Lung (tissue), 12 donors: Measurements from ENCODE around the gene CPED1. TPM values are rescaled to one million over a fixed set of nuclear protein-coding genes. Genes with fewer than 3 reads are reported as not detected.

Experiments
- ATAC-seq: fragments of 200-7000 bp; cut with Tn5 transposase; one replicate; pipeline ENCODE4 v1.9.1; 2020; ENCODE audit warnings: moderate number of reproducible peaks; ENCODE audit not compliant: insufficient read depth, low FRiP score
- DNase-seq, 3 donors: peaks; one replicate each; pipeline ENCODE4 v3.0.0-alpha.2; 2013 to 2017
- H3K27ac ChIP-seq, 2 donors: one replicate each; pipeline ENCODE4 v1.5.1; 2013; ENCODE audit warnings: mild to moderate bottlenecking in 2 of 2, moderate library complexity in 2 of 2, control low read depth in 1 of 2, inconsistent platforms in 1 of 2, low read depth in 1 of 2, low read length in 1 of 2
- H3K27me3 ChIP-seq, 3 donors: one replicate each; pipeline ENCODE4 v1.5.1; 2013; ENCODE audit warnings: low read length in 2 of 3; ENCODE audit not compliant: control insufficient read depth in 3 of 3, insufficient read depth in 3 of 3
- H3K36me3 ChIP-seq, 4 donors: one replicate each; pipeline ENCODE4 v1.5.1; 2013; ENCODE audit warnings: low read length in 4 of 4, mild to moderate bottlenecking in 1 of 4, moderate library complexity in 1 of 4; ENCODE audit not compliant: control insufficient read depth in 4 of 4, insufficient read depth in 4 of 4
- H3K4me1 ChIP-seq, 5 donors: one replicate each; pipeline ENCODE4 v1.5.1; 2013; ENCODE audit warnings: low read length in 5 of 5, mild to moderate bottlenecking in 2 of 5, moderate library complexity in 1 of 5; ENCODE audit not compliant: control insufficient read depth in 5 of 5, insufficient read depth in 5 of 5
- H3K4me3 ChIP-seq: one replicate; pipeline ENCODE4 v1.5.1; 2013; ENCODE audit warnings: mild to moderate bottlenecking, control low read depth, moderate library complexity
- H3K9ac ChIP-seq, 2 donors: one replicate each; pipeline ENCODE4 v1.5.1; 2013; ENCODE audit warnings: low read length in 2 of 2, control low read depth in 1 of 2; ENCODE audit not compliant: insufficient read depth in 1 of 2
- H3K9me3 ChIP-seq, 4 donors: one replicate each; pipeline ENCODE4 v1.5.1; 2013; ENCODE audit warnings: low read length in 3 of 4, mild to moderate bottlenecking in 1 of 4, moderate library complexity in 1 of 4; ENCODE audit not compliant: control insufficient read depth in 4 of 4, insufficient read depth in 3 of 4
- WGBS, 2 donors: extraction: QIAGEN DNeasy Blood & Tissue Kit; methylation state at CpG; one replicate each; pipeline ENCODE4 v1.1.7; 2013; 5-methylcytosine and 5-hydroxymethylcytosine counted together
- polyA plus RNA-seq, 2 donors: library from polyadenylated mRNA; stranded (reverse); fragments of 200-250 nt; gene quantifications; one replicate each; pipeline ENCODE4 v1.2.1, GENCODE V29; 2013
- total RNA-seq, 2 donors: library from RNA; depleted of rRNA in 1 of 2; stranded (reverse); fragments of >200 nt in 1 of 2; gene quantifications; one replicate each; pipeline ENCODE4 v1.2.1, GENCODE V29; 2014 to 2021
- TF ChIP-seq, protein P1 (sequence below): IDR thresholded peaks from 2 replicates; pipeline ENCODE4 v1.5.1; 2012; ENCODE audit warnings: mild to moderate bottlenecking; ENCODE audit errors: control extremely low read depth, extremely low read depth
- donor health status: control.
- donor health status: control.
- donor health status: Bipolar disorder and iron deficiency.
- donor health status: healthy.
- donor health status: DM: yes; HTN: yes; CAD: no.

The CPED1 gene
- total and polyA plus RNA-seq, 4 donors: 1.8 to 32.3 (median 7.4) TPM

DNA sequence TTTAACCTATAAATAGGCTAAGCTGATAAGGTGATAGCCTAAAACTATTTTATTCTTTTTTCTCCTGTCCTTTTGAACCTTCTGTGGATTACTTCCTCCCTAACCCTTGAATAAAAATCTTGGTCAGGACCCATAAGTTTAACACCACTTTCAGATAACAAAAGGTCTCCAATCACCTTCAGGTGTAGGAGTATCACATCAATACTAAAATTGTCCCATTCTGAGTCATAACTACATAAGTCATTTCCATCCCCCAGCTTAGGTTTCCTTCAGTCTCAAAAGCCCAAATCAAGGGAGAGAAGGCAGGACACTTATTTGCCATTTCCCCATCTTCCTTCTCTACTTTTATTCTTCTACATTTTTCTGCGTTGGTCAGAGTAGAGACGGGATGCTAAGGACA, 283.4 kb downstream of the CPED1 start:
- TF ChIP-seq, protein P1, sequence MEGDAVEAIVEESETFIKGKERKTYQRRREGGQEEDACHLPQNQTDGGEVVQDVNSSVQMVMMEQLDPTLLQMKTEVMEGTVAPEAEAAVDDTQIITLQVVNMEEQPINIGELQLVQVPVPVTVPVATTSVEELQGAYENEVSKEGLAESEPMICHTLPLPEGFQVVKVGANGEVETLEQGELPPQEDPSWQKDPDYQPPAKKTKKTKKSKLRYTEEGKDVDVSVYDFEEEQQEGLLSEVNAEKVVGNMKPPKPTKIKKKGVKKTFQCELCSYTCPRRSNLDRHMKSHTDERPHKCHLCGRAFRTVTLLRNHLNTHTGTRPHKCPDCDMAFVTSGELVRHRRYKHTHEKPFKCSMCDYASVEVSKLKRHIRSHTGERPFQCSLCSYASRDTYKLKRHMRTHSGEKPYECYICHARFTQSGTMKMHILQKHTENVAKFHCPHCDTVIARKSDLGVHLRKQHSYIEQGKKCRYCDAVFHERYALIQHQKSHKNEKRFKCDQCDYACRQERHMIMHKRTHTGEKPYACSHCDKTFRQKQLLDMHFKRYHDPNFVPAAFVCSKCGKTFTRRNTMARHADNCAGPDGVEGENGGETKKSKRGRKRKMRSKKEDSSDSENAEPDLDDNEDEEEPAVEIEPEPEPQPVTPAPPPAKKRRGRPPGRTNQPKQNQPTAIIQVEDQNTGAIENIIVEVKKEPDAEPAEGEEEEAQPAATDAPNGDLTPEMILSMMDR: no peak
- no peak for ATAC-seq
- Histone ChIP-seq H3K36me3 (peaks cover 0 to 27% (median 2%) of the 10 kb centered on the region in 4 donors), H3K9ac (no peak overlapping the region), H3K27ac (no peak overlapping the region), H3K9me3 (no peaks in the 10 kb centered on the region), H3K27me3 (no peaks in the 10 kb centered on the region), H3K4me3 (no peak overlapping the region), H3K4me1 (no peaks in the 10 kb centered on the region)
- DNase-seq: no peak
- WGBS, 2 donors: 94% methylated on average over 2 of the region's 2 CpGs

DNA sequence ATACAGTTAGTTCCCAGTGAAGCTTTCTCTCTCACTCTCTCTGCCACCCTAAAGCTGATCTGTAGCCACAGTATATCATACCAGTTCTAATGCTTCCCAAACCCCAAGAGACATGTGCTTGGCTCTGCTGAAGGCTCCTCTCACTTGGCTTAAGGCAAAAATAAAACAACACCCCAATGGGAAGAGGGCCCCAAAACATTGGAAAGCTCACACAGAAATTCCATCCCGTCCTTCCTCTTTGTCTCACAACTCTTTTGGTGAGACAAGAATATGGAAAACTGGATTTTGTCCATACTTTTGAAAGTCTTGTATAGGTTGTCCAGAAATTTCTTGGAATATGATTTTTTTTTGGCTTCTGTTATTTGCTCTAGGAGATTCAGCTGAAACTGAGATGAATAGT, 284.2 kb downstream of the CPED1 start:
- DNase-seq (no peak), ATAC-seq (no peak)
- no peaks in the 10 kb centered on the region for H3K9me3 ChIP-seq
- no peaks in the 10 kb centered on the region for H3K4me1 ChIP-seq
- H3K9ac ChIP-seq: no peak overlapping the region
- no peak overlapping the region for H3K27ac ChIP-seq
- H3K4me3 ChIP-seq: no peak overlapping the region
- H3K36me3 ChIP-seq: peaks cover 0 to 25% (median 2%) of the 10 kb centered on the region in 4 donors
- WGBS, 2 donors: 75 to 80% methylated on average over 1 of the region's 1 CpG
- H3K27me3 ChIP-seq: no peaks in the 10 kb centered on the region
- TF ChIP-seq, protein P1: no peak

DNA sequence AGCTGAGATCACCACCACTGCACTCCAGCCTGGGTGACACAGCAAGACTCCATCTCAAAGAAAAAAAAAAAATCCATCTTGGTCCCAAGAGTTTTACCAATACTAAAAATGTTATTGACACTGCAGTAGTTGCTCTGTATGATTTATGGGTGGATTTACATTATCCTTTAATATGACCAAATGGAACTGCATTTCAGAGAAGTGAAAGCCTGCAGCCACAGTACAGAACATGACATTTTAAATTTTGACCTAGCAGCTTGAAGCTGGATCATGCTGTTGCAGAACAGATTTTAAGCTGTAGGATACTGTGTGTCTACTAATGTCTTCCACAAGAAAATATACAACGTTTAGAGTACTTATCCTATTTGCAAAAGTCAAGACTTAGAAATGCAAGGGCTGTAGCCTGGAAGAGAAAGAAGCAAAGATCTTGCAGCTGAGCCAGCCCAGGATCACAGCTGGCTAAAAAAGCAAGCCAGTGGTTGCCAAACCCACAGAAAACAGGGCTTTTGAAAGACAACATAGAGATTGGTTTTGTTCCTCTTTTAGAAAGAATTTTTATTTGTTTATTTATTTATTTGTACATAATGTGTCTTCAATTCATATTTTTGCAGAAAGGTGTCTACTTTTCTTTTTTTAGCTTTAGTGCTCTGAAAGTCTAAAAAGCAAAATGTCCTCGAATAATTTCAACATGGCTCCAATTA, 285.1 kb downstream of the CPED1 start:
- DNase-seq (peak in 1 of 3 donors; percentile 2), ATAC-seq (no peak)
- WGBS, 2 donors: 55 to 69% methylated on average over 2 of the region's 2 CpGs
- Histone ChIP-seq H3K27me3 (no peaks in the 10 kb centered on the region), H3K9me3 (no peaks in the 10 kb centered on the region), H3K9ac (no peak overlapping the region), H3K27ac (no peak overlapping the region), H3K4me1 (no peaks in the 10 kb centered on the region), H3K36me3 (peaks cover 0 to 16% (median 1%) of the 10 kb centered on the region in 4 donors), H3K4me3 (no peak overlapping the region)
- TF ChIP-seq, protein P1: no peak

DNA sequence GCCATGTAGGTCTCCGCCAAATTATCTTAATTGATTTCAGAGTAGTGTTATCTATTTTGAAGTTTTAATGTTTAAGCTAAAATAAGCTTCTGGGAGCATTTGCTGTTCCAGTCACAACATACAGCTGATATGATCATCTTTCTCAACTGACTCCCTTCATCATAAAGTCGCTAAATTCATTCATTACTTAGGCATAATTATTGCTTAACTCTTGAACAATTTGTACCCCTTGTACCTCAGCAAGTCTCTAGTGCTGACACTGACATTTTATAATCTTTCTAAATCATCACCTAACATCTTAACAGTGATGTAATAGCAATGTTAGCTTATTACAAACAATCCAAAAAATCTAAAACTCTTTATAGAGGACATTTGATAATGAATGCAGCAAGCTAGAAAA, 286.0 kb downstream of the CPED1 start:
- no peaks in the 10 kb centered on the region for H3K4me1 ChIP-seq
- 83 to 90% methylated on average over 2 of the region's 2 CpGs for WGBS, 2 donors
- H3K27me3 ChIP-seq: no peaks in the 10 kb centered on the region
- no peak overlapping the region for H3K27ac ChIP-seq
- H3K9me3 ChIP-seq: no peaks in the 10 kb centered on the region
- no peak overlapping the region for H3K9ac ChIP-seq
- no peak for ATAC-seq
- no peak for DNase-seq
- TF ChIP-seq, protein P1: no peak
- H3K36me3 ChIP-seq: peaks cover 0 to 11% (median 0%) of the 10 kb centered on the region in 4 donors
- no peak overlapping the region for H3K4me3 ChIP-seq
